Endothelial cell of umbilical vein (primary cell): ENCODE measurements around the gene RAC3. TPM values are rescaled to one million over a fixed set of nuclear protein-coding genes. Genes with fewer than 3 reads are reported as not detected.

Experiments
- BruUV-seq: library from RNA; stranded (reverse); fragments of 400-500 nt; replicated peaks from 2 replicates; lab custom pipeline; 2021; lab: Mats Ljungman, UMichigan
- CTCF ChIA-PET: fragments of 300-600, 350-600 bp; sonication (Branson Sonifier 250); formaldehyde crosslinking; loops from one replicate; lab custom pipeline; 2021; ENCODE audit warnings: antibody characterized with exemption, inconsistent platforms; lab: Charles Lee
- POLR2A ChIA-PET: fragments of 300-600, 350-600 bp; sonication (Branson Sonifier 250); formaldehyde crosslinking; loops from one replicate; lab custom pipeline; 2021; ENCODE audit warnings: antibody characterized with exemption, inconsistent platforms; lab: Charles Lee
- DNase-seq: peaks from one replicate; pipeline ENCODE4 v3.0.0-alpha.2; 2011; ENCODE audit warnings: low read depth, low spot score
- FAIRE-seq: peaks from 2 replicates; lab custom pipeline; 2011; peaks lifted over from hg19 to GRCh38; lab: Jason Lieb, UNC
- H2AFZ ChIP-seq: 2 replicates; pipeline ENCODE4 v1.6.0; 2012; ENCODE audit warnings: low read depth, low read length, control low read depth, inconsistent platforms
- H3K27ac ChIP-seq: 2 replicates; pipeline ENCODE4 v1.5.1; 2011; ENCODE audit warnings: low read depth, mild to moderate bottlenecking, control low read depth, low read length, moderate library complexity; ENCODE audit not compliant: insufficient read depth
- H3K27me3 ChIP-seq, 2 experiments: 2 replicates each; pipeline versions ENCODE4 v1.6.0 to v1.6.1; 2011; ENCODE audit warnings: low read length in 2 of 2, mixed read lengths in 1 of 2; ENCODE audit not compliant: control insufficient read depth in 2 of 2, insufficient read depth in 2 of 2
- H3K36me3 ChIP-seq, 2 experiments: 2 replicates in 1 of 2; 3 replicates in 1 of 2; pipeline ENCODE4 v1.5.1; 2011; ENCODE audit warnings: low read length in 2 of 2, mild to moderate bottlenecking in 1 of 2, moderate library complexity in 1 of 2; ENCODE audit not compliant: control insufficient read depth in 2 of 2, insufficient read depth in 2 of 2; ENCODE audit errors: extremely low read depth in 1 of 2
- H3K4me1 ChIP-seq: 3 replicates; pipeline ENCODE4 v1.5.1; 2011; ENCODE audit warnings: mild to moderate bottlenecking, low read length; ENCODE audit not compliant: control insufficient read depth, insufficient read depth; ENCODE audit errors: extremely low read depth
- H3K4me2 ChIP-seq: 2 replicates; pipeline ENCODE4 v1.6.1; 2011; ENCODE audit warnings: low read length, control low read depth, mixed read lengths; ENCODE audit not compliant: insufficient read depth
- H3K4me3 ChIP-seq, 3 experiments: fragments of 200-600 bp in 1 of 3; sonication (generic), shearing (Covaris generic) in 1 of 3; replicated peaks in 1 of 3; 2 replicates each; pipeline ENCODE4 v1.5.1; 2011 to 2016; ENCODE audit warnings: control low read depth in 3 of 3, low read length in 3 of 3, mild to moderate bottlenecking in 2 of 3, inconsistent platforms in 1 of 3, low read depth in 1 of 3, moderate library complexity in 1 of 3; ENCODE audit not compliant: insufficient read depth in 1 of 3
- H3K79me2 ChIP-seq: 2 replicates; pipeline ENCODE4 v1.6.0; 2012; ENCODE audit warnings: low read length, inconsistent platforms; ENCODE audit not compliant: control insufficient read depth, insufficient read depth
- H3K9ac ChIP-seq: replicated peaks from 2 replicates; pipeline ENCODE3; 2011; ENCODE audit warnings: low read length, control low read depth; ENCODE audit not compliant: insufficient read depth; ENCODE audit errors: extremely low read depth
- H3K9me1 ChIP-seq: replicated peaks from 3 replicates; pipeline ENCODE4 v1.6.0; 2011; ENCODE audit warnings: mild to moderate bottlenecking, low read length; ENCODE audit not compliant: control insufficient read depth, insufficient read depth; ENCODE audit errors: extremely low read depth
- H3K9me3 ChIP-seq: replicated peaks from 2 replicates; pipeline ENCODE4 v1.5.1; 2012; ENCODE audit warnings: low read length, inconsistent platforms; ENCODE audit not compliant: control insufficient read depth, insufficient read depth
- H4K20me1 ChIP-seq: replicated peaks from 2 replicates; pipeline ENCODE3; 2011; ENCODE audit warnings: mild to moderate bottlenecking, low read length; ENCODE audit not compliant: control insufficient read depth, insufficient read depth; ENCODE audit errors: extremely low read depth
- EZH2 ChIP-seq: IDR thresholded peaks from 2 replicates; pipeline ENCODE4 v1.6.1; 2012; ENCODE audit warnings: borderline replicate concordance, low read depth, mild to moderate bottlenecking, moderate library complexity, low read length, inconsistent platforms; ENCODE audit not compliant: severe bottlenecking
- FOS ChIP-seq: IDR thresholded peaks from 2 replicates; pipeline ENCODE4 v1.6.1; 2011; ENCODE audit warnings: mild to moderate bottlenecking, low read length, moderate library complexity, borderline replicate concordance; ENCODE audit not compliant: insufficient read depth
- GATA2 ChIP-seq: IDR thresholded peaks from 2 replicates; pipeline ENCODE4 v1.7.0; 2011; ENCODE audit warnings: low read depth, mild to moderate bottlenecking, moderate library complexity, mixed read lengths, low read length; ENCODE audit not compliant: insufficient read length, insufficient read depth
- JUN ChIP-seq: IDR thresholded peaks from 2 replicates; pipeline ENCODE4 v1.6.1; 2011; ENCODE audit warnings: borderline replicate concordance, low read depth; ENCODE audit not compliant: insufficient read length, insufficient read depth
- MYC ChIP-seq: IDR thresholded peaks from one replicate; pipeline ENCODE4 v1.6.1; 2011; ENCODE audit warnings: mild to moderate bottlenecking, low read depth, low read length
- POLR2A ChIP-seq: IDR thresholded peaks from 2 replicates; pipeline ENCODE4 v1.6.1; 2012; ENCODE audit warnings: low read depth, mild to moderate bottlenecking, control low read depth, low read length
- dilution Hi-C: fragments of 300-500 bp; cut with MboI; formaldehyde crosslinking; loops from one replicate; pipeline ENCODE4 v1.15.0; 2019; ENCODE audit warnings: low sequenced_read_pairs; ENCODE audit not compliant: extremely low pct_ligation_motif_present
- intact Hi-C: fragments of 100-400 bp; cut with micrococcal nuclease; formaldehyde crosslinking; loops from one replicate; pipeline ENCODE4 v1.10.0; 2022
- polyA plus RNA-seq, 4 experiments: library from polyadenylated mRNA; depleted of rRNA in 3 of 4; stranded (reverse) in 3 of 4; unstranded in 1 of 4; fragments of >200 nt; gene quantifications; 2 replicates each; pipeline versions ENCODE4 v1.2.1 to v1.2.3, GENCODE V29; 2011 to 2012; ENCODE audit warnings: missing spikeins in 1 of 4
- total RNA-seq: library from RNA; stranded (reverse); gene quantifications from 2 replicates; pipeline ENCODE4 v1.2.3, GENCODE V29; 2021
- TF ChIP-seq, protein P1 (sequence below), 2 donors: IDR thresholded peaks; 1 replicate in 1 of 2; 2 replicates in 1 of 2; pipeline ENCODE4 v1.5.1; 2011; ENCODE audit warnings: low read length in 2 of 2, mild to moderate bottlenecking in 2 of 2, moderate library complexity in 2 of 2, control low read depth in 1 of 2, inconsistent platforms in 1 of 2, low read depth in 1 of 2; ENCODE audit not compliant: insufficient read depth in 1 of 2; ENCODE audit errors: extremely low read depth in 1 of 2
- TF ChIP-seq, protein P2 (sequence below): IDR thresholded peaks from 2 replicates; pipeline ENCODE4 v1.6.1; 2011; ENCODE audit not compliant: insufficient read depth, insufficient read length

RAC3 gene
- total and polyA plus RNA-seq, 2 donors (not counting 3 experiments of a cell fraction or from before 2014, with no cell fraction given), result 34.1 to 56.0 TPM

GRCh38 chr17:82007495-82008257 is 23.8 kb upstream of the RAC3 start:
- H3K9me1 ChIP-seq, result no peaks in the 10 kb centered on the region
- no peak overlapping the region for H3K27ac ChIP-seq
- H3K27me3 ChIP-seq, result no peaks in the 10 kb centered on the region
- H3K4me3 ChIP-seq, result no peak overlapping the region
- dilution Hi-C loops (no loop called here), intact Hi-C loops (no loop called here)
- ChIA-PET POLR2A (no interaction called here), CTCF (no interaction called here)
- no peaks in the 10 kb centered on the region for H3K9me3 ChIP-seq
- H3K4me2 ChIP-seq, result no peak overlapping the region
- no peaks in the 10 kb centered on the region for H4K20me1 ChIP-seq
- H3K4me1 ChIP-seq, result peaks cover 13% of the 10 kb centered on the region
- no peak for DNase-seq
- no TSS peak for BruUV-seq
- TF ChIP-seq JUN (no peak), FOS (no peak), POLR2A (no peak), MYC (no peak), GATA2 (no peak), EZH2 (no peak)
- TF ChIP-seq, protein P1, sequence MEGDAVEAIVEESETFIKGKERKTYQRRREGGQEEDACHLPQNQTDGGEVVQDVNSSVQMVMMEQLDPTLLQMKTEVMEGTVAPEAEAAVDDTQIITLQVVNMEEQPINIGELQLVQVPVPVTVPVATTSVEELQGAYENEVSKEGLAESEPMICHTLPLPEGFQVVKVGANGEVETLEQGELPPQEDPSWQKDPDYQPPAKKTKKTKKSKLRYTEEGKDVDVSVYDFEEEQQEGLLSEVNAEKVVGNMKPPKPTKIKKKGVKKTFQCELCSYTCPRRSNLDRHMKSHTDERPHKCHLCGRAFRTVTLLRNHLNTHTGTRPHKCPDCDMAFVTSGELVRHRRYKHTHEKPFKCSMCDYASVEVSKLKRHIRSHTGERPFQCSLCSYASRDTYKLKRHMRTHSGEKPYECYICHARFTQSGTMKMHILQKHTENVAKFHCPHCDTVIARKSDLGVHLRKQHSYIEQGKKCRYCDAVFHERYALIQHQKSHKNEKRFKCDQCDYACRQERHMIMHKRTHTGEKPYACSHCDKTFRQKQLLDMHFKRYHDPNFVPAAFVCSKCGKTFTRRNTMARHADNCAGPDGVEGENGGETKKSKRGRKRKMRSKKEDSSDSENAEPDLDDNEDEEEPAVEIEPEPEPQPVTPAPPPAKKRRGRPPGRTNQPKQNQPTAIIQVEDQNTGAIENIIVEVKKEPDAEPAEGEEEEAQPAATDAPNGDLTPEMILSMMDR (IDR thresholded peaks at IDR 0.05; ENCODE audit: extremely low read depth in 1 of 2, insufficient read depth in 1 of 2, low read depth in 1 of 2, low read length in 2 of 2), result no peak
- TF ChIP-seq, protein P2, sequence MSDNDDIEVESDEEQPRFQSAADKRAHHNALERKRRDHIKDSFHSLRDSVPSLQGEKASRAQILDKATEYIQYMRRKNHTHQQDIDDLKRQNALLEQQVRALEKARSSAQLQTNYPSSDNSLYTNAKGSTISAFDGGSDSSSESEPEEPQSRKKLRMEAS, result no peak
- H2AFZ ChIP-seq, result no peak overlapping the region
- H3K36me3 ChIP-seq, result no peaks in the 10 kb centered on the region
- FAIRE-seq, result no peak
- no peak overlapping the region for H3K9ac ChIP-seq
- no peaks in the 10 kb centered on the region for H3K79me2 ChIP-seq
